Fibroblast of skin of back (primary cell): ENCODE results near the gene MYOM1.

Experiments
- DNase-seq: peaks from one replicate; pipeline ENCODE4 v3.0.0-alpha.2; 2013

Gene MYOM1

GRCh38 chr18:3150274-3150673, 69.5 kb downstream of the MYOM1 start:
- no peak for DNase-seq

GRCh38 chr18:3148930-3149535, 70.7 kb downstream of the MYOM1 start:
- DNase-seq = peak; percentile 19

GRCh38 chr18:3147935-3148554, 71.7 kb downstream of the MYOM1 start:
- no peak for DNase-seq

- no peak for DNase-seq
Measured at GRCh38 chr18:3140986-3141639, 78.7 kb downstream of the MYOM1 start.

- no peak for DNase-seq
Measured at GRCh38 chr18:3140342-3140741, 79.4 kb downstream of the MYOM1 start.

- DNase-seq = no peak
Measured at GRCh38 chr18:3139406-3139805, 80.4 kb downstream of the MYOM1 start.

GRCh38 chr18:3138274-3138975, 81.3 kb downstream of the MYOM1 start:
- no peak for DNase-seq

- no peak for DNase-seq
Measured at GRCh38 chr18:3135536-3135935, 84.2 kb downstream of the MYOM1 start.

GRCh38 chr18:3132700-3133099, 87.1 kb downstream of the MYOM1 start:
- DNase-seq = no peak

GRCh38 chr18:3130344-3130743, 89.4 kb downstream of the MYOM1 start:
- DNase-seq = no peak

GRCh38 chr18:3129053-3129864, 90.5 kb downstream of the MYOM1 start:
- DNase-seq = peak; percentile 79

- no peak for DNase-seq
Measured at GRCh38 chr18:3126457-3127097, 93.2 kb downstream of the MYOM1 start.

GRCh38 chr18:3124822-3125221, 94.9 kb downstream of the MYOM1 start:
- no peak for DNase-seq

- DNase-seq = no peak
Measured at GRCh38 chr18:3122851-3123250, 96.9 kb downstream of the MYOM1 start.

- no peak for DNase-seq
Measured at GRCh38 chr18:3121259-3121658, 98.5 kb downstream of the MYOM1 start.

- no peak for DNase-seq
Measured at GRCh38 chr18:3120356-3120755, 99.4 kb downstream of the MYOM1 start.

GRCh38 chr18:3119401-3120341, 100.1 kb downstream of the MYOM1 start:
- no peak for DNase-seq

GRCh38 chr18:3118195-3119010, 101.4 kb downstream of the MYOM1 start:
- DNase-seq = no peak

GRCh38 chr18:3117493-3118192, 102.1 kb downstream of the MYOM1 start:
- no peak for DNase-seq
